ENCODE data around the gene HPCA. TPM values are rescaled to one million over a fixed set of nuclear protein-coding genes. Genes with fewer than 3 reads are reported as not detected.
A peak's percentile ranks its signal among the peaks of the same experiment; 100 is the strongest.

Gene HPCA
- total and polyA plus RNA-seq, 4 experiments from 2014 or later = 0.70 TPM; not detected in 3

- ChIA-PET CTCF (ENCODE audit: partially characterized antibody) (interaction anchor here (2.0 kb wide), 1 partner anchor 135 kb away, joined by 7 read pairs; no protein-coding TSS in a partner anchor), POLR2A (ENCODE audit: partially characterized antibody) (no interaction called here)
- H3K36me3 ChIP-seq (ENCODE audit: insufficient read depth, low read length) = no peaks in the 10 kb centered on the region
- no peaks in the 10 kb centered on the region for H3K9me3 ChIP-seq (ENCODE audit: control insufficient read depth in 1 of 2, low read length in 2 of 2)
- intact Hi-C loops (cut with micrococcal nuclease) = no loop called here
- H3K4me3 Mint-ChIP-seq = no peak overlapping the region
- H3K4me1 Mint-ChIP-seq = peaks cover 6 to 20% (median 9%) of the 10 kb centered on the region in 4 donors
- peaks cover 55 to 57% of the 10 kb centered on the region in 2 donors for H3K27me3 Mint-ChIP-seq
- H3K27ac ChIP-seq (ENCODE audit: low read depth, low read length) = no peak overlapping the region
- H3K9me3 Mint-ChIP-seq = no peaks in the 10 kb centered on the region
- H3K4me1 ChIP-seq (ENCODE audit: insufficient read depth, low read length) = peaks cover 7% of the 10 kb centered on the region
- DNase-seq = no peak
- peaks cover 21% of the 10 kb centered on the region for H3K27me3 ChIP-seq (ENCODE audit: insufficient read depth, low read length)
- no peaks in the 10 kb centered on the region for H3K36me3 Mint-ChIP-seq
- no peak overlapping the region for H3K4me3 ChIP-seq (ENCODE audit: low read length in 2 of 2)
- H3K27ac Mint-ChIP-seq = no peak overlapping the region
Observed at GRCh38 chr1:32919811-32920733, 33.8 kb downstream of the HPCA start.

GRCh38 chr1:32920833-32921232, 34.5 kb downstream of the HPCA start:
- H3K4me3 ChIP-seq (ENCODE audit: low read length in 2 of 2) = no peak overlapping the region
- H3K27me3 ChIP-seq (ENCODE audit: insufficient read depth, low read length) = peaks cover 25% of the 10 kb centered on the region
- peaks cover 13 to 27% (median 16%) of the 10 kb centered on the region in 4 donors for H3K4me1 Mint-ChIP-seq
- H3K4me1 ChIP-seq (ENCODE audit: insufficient read depth, low read length) = peaks cover 15% of the 10 kb centered on the region
- no peak for DNase-seq
- peaks cover 0 to 2% of the 10 kb centered on the region in 2 donors for H3K36me3 Mint-ChIP-seq
- intact Hi-C loops (cut with micrococcal nuclease) = no loop called here
- H3K36me3 ChIP-seq (ENCODE audit: insufficient read depth, low read length) = no peaks in the 10 kb centered on the region
- no peak overlapping the region for H3K27ac Mint-ChIP-seq
- no peak overlapping the region for H3K27ac ChIP-seq (ENCODE audit: low read depth, low read length)
- no peak overlapping the region for H3K4me3 Mint-ChIP-seq
- CTCF ChIA-PET (ENCODE audit: partially characterized antibody) = interaction anchor here (2.0 kb wide), 1 partner anchor 134 kb away, joined by 7 read pairs; no protein-coding TSS in a partner anchor
- peaks cover 58 to 63% of the 10 kb centered on the region in 2 donors for H3K27me3 Mint-ChIP-seq
- POLR2A ChIA-PET (ENCODE audit: partially characterized antibody) = no interaction called here
- no peaks in the 10 kb centered on the region for H3K9me3 ChIP-seq (ENCODE audit: control insufficient read depth in 1 of 2, low read length in 2 of 2)
- H3K9me3 Mint-ChIP-seq = no peaks in the 10 kb centered on the region

GRCh38 chr1:32924881-32925344, 38.6 kb downstream of the HPCA start:
- intact Hi-C loops (cut with micrococcal nuclease) = loop anchor here (2.0 kb wide), 1 partner anchor 130 kb away; no protein-coding TSS in a partner anchor
- Histone ChIP-seq H3K36me3 (ENCODE audit: insufficient read depth, low read length) (no peaks in the 10 kb centered on the region), H3K4me1 (ENCODE audit: insufficient read depth, low read length) (peaks cover 17% of the 10 kb centered on the region), H3K4me3 (ENCODE audit: low read length in 2 of 2) (no peak overlapping the region), H3K27me3 (ENCODE audit: insufficient read depth, low read length) (peaks cover 25% of the 10 kb centered on the region), H3K9me3 (ENCODE audit: control insufficient read depth in 1 of 2, low read length in 2 of 2) (no peaks in the 10 kb centered on the region), H3K27ac (ENCODE audit: low read depth, low read length) (no peak overlapping the region)
- no peak overlapping the region for H3K27ac Mint-ChIP-seq
- H3K4me3 Mint-ChIP-seq = peak overlapping the region in 7 of 8 donors; percentile 1 to 82 (median 54)
- CTCF ChIA-PET (ENCODE audit: partially characterized antibody) = interaction anchor here (0.7 to 1.3 kb wide), 3 partner anchors 129 to 1308 kb away, joined by 3 to 5 read pairs (median 4); partner anchors contain the start of gene HCRTR1
- H3K9me3 Mint-ChIP-seq = peaks cover 0 to 2% (median 0%) of the 10 kb centered on the region in 8 donors
- DNase-seq = peak in 1 of 5 donors; percentile 6
- POLR2A ChIA-PET (ENCODE audit: partially characterized antibody) = interaction anchor here (1.1 kb wide), 1 partner anchor 39 kb away, joined by 3 read pairs; no protein-coding TSS in a partner anchor
- H3K27me3 Mint-ChIP-seq = peaks cover 47 to 56% of the 10 kb centered on the region in 2 donors
- H3K36me3 Mint-ChIP-seq = peaks cover 0 to 2% of the 10 kb centered on the region in 2 donors
- peaks cover 14 to 24% (median 18%) of the 10 kb centered on the region in 4 donors for H3K4me1 Mint-ChIP-seq

GRCh38 chr1:32925403-32926162, 39.3 kb downstream of the HPCA start:
- peaks cover 14 to 24% (median 17%) of the 10 kb centered on the region in 4 donors for H3K4me1 Mint-ChIP-seq
- H3K9me3 ChIP-seq (ENCODE audit: control insufficient read depth in 1 of 2, low read length in 2 of 2) = no peaks in the 10 kb centered on the region
- no peaks in the 10 kb centered on the region for H3K36me3 ChIP-seq (ENCODE audit: insufficient read depth, low read length)
- no peak overlapping the region for H3K27ac ChIP-seq (ENCODE audit: low read depth, low read length)
- no peak overlapping the region for H3K4me3 ChIP-seq (ENCODE audit: low read length in 2 of 2)
- peak overlapping the region; percentile 1 to 82 (median 47) for H3K4me3 Mint-ChIP-seq
- peaks cover 0 to 2% (median 0%) of the 10 kb centered on the region in 8 donors for H3K9me3 Mint-ChIP-seq
- H3K27me3 Mint-ChIP-seq = peaks cover 42 to 52% of the 10 kb centered on the region in 2 donors
- intact Hi-C loops (cut with micrococcal nuclease) = loop anchor here (2.0 kb wide), 1 partner anchor 129 kb away; no protein-coding TSS in a partner anchor
- H3K36me3 Mint-ChIP-seq = peaks cover 0 to 2% of the 10 kb centered on the region in 2 donors
- DNase-seq = peak in 4 of 5 donors; percentile 14 to 27 (median 20)
- CTCF ChIA-PET (ENCODE audit: partially characterized antibody) = interaction anchor here (0.7 to 1.3 kb wide), 3 partner anchors 129 to 1308 kb away, joined by 3 to 5 read pairs (median 4); partner anchors contain the start of gene HCRTR1
- POLR2A ChIA-PET (ENCODE audit: partially characterized antibody) = interaction anchor here (1.1 kb wide), 1 partner anchor 38 kb away, joined by 3 read pairs; no protein-coding TSS in a partner anchor
- peak overlapping the region in 1 of 7 donors; percentile 64 for H3K27ac Mint-ChIP-seq
- peaks cover 23% of the 10 kb centered on the region for H3K27me3 ChIP-seq (ENCODE audit: insufficient read depth, low read length)
- peaks cover 17% of the 10 kb centered on the region for H3K4me1 ChIP-seq (ENCODE audit: insufficient read depth, low read length)

GRCh38 chr1:32926562-32926961, 40.3 kb downstream of the HPCA start:
- H3K27ac Mint-ChIP-seq = no peak overlapping the region
- POLR2A ChIA-PET (ENCODE audit: partially characterized antibody) = no interaction called here
- H3K27me3 Mint-ChIP-seq = peaks cover 37 to 47% of the 10 kb centered on the region in 2 donors

GRCh38 chr1:32927441-32927840, 41.1 kb downstream of the HPCA start:
- Mint-ChIP-seq H3K27me3 (peaks cover 32 to 42% of the 10 kb centered on the region in 2 donors), H3K27ac (no peak overlapping the region), H3K9me3 (peaks cover 0 to 2% (median 0%) of the 10 kb centered on the region in 8 donors), H3K4me3 (no peak overlapping the region), H3K4me1 (peaks cover 14 to 24% (median 17%) of the 10 kb centered on the region in 4 donors), H3K36me3 (peaks cover 0 to 2% of the 10 kb centered on the region in 2 donors)
- ChIA-PET CTCF (ENCODE audit: partially characterized antibody) (no interaction called here), POLR2A (ENCODE audit: partially characterized antibody) (no interaction called here)
- Histone ChIP-seq H3K27me3 (ENCODE audit: insufficient read depth, low read length) (peaks cover 14% of the 10 kb centered on the region), H3K4me1 (ENCODE audit: insufficient read depth, low read length) (peaks cover 17% of the 10 kb centered on the region), H3K36me3 (ENCODE audit: insufficient read depth, low read length) (no peaks in the 10 kb centered on the region), H3K9me3 (ENCODE audit: control insufficient read depth in 1 of 2, low read length in 2 of 2) (no peaks in the 10 kb centered on the region), H3K27ac (ENCODE audit: low read depth, low read length) (no peak overlapping the region), H3K4me3 (ENCODE audit: low read length in 2 of 2) (no peak overlapping the region)
- no peak for DNase-seq
- intact Hi-C loops (cut with micrococcal nuclease) = no loop called here

More at GRCh38 chr1:32926562-32926961, 40.3 kb downstream of the HPCA start:
- peaks cover 14 to 24% (median 17%) of the 10 kb centered on the region in 4 donors for H3K4me1 Mint-ChIP-seq
- peak overlapping the region in 1 of 8 donors; percentile 27 for H3K4me3 Mint-ChIP-seq
- H3K27me3 ChIP-seq (ENCODE audit: insufficient read depth, low read length) = peaks cover 14% of the 10 kb centered on the region
- DNase-seq = no peak
- CTCF ChIA-PET (ENCODE audit: partially characterized antibody) = interaction anchor here (0.7 to 1.3 kb wide), 2 partner anchors 53 to 160 kb away, joined by 4 read pairs; no protein-coding TSS in a partner anchor
- no peak overlapping the region for H3K27ac ChIP-seq (ENCODE audit: low read depth, low read length)
- intact Hi-C loops (cut with micrococcal nuclease) = no loop called here
- peaks cover 0 to 2% of the 10 kb centered on the region in 2 donors for H3K36me3 Mint-ChIP-seq
- peaks cover 0 to 2% (median 0%) of the 10 kb centered on the region in 8 donors for H3K9me3 Mint-ChIP-seq
- no peaks in the 10 kb centered on the region for H3K36me3 ChIP-seq (ENCODE audit: insufficient read depth, low read length)
- H3K4me1 ChIP-seq (ENCODE audit: insufficient read depth, low read length) = peaks cover 17% of the 10 kb centered on the region
- H3K9me3 ChIP-seq (ENCODE audit: control insufficient read depth in 1 of 2, low read length in 2 of 2) = no peaks in the 10 kb centered on the region
- no peak overlapping the region for H3K4me3 ChIP-seq (ENCODE audit: low read length in 2 of 2)
